Measurements from ENCODE around the gene GJA4.
"Not testable (repeated sequence)": the region's sequence is repeated elsewhere in the genome, so short reads cannot be mapped to it uniquely, and the experiment has no call there.

GJA4 gene

DNA sequence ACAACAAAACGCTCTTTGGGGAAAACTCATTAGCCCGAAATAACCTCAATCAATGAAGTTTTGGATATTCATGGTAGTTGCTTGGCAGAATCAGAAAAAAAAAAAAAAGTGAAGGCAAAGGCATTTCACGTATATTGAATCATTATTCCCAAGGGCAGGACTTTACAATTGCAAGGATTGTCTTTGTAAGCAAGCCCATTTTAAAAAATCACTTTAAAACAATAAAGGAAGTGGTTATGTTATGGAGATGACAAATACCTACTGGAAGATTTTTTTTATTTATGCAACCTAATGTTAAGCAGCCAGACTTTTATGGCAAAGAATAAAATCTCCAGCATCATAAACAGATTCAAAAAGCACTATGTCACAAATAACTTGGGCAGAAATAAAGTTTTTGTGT, 23.9 kb upstream of the GJA4 start:
- no peak for DNase-seq (ENCODE audit: low read depth, low spot score)

DNA sequence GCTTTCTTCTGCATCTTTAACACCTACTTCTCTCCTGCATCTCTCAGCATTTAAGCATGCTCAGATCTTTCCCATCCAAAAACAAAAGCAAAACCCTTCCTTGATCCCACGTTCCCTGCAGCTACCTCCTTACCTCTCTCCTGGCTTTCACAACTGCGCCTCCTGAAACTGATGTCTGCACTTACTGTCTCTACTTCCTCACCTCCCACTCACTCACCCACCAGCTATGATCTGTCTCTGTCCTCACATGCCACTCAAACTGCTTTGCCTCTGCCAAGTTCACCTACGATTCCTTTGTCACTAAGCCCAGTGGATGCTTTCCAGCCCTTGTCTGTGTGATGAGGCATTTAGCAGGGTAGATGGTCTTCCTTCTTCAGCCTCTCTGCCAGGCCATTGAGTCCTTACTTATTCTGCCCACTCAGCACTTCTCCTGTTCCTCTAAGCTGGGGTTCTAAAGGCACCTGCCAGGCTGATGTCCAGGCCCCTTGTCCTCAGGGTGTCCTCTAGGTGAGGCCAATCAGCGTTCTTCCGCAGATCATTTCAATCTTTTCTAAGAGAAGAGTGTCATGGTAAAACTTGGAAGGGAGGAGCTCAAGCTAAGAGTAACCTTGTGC, 21.8 kb upstream of the GJA4 start:
- DNase-seq (ENCODE audit: low read depth, low spot score), result no peak

DNA sequence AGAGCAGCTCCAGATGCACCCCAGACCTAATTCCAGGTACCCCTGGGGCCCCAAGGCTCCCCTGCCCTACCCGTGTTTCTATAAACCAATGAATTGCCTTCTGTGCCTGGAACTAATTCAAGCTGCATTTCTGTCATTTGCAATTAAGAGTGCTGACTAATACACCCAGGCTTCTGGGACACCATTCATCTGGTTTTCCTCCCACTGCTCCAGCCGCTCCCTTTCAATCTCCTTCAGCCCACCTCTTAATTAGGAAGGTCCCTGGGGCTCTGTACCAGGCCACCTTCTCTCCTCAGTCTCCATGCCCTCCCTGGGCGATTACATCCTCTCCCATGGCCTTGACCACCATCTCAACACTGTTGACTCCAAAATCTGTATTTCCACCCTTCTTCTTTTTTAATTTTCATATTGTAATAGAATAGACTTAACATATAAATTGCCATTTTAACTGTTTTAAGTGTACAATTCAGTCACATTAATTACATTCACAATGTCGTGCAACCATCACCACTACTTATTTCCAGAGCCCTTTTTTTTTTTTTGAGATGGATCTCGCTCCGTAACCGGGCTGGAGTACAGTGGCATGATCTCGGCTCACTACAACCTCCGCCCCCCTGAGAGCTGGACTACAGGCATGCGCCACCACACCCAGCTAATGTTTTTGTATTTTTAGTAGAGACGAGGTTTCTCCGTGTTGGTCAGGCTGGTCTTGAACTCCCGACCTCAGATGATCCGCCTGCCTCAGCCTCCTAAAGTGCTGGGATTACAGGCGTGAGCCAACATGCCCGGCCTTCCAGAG, 21.0 kb upstream of the GJA4 start:
- no peak for DNase-seq (ENCODE audit: low read depth, low spot score)

DNA sequence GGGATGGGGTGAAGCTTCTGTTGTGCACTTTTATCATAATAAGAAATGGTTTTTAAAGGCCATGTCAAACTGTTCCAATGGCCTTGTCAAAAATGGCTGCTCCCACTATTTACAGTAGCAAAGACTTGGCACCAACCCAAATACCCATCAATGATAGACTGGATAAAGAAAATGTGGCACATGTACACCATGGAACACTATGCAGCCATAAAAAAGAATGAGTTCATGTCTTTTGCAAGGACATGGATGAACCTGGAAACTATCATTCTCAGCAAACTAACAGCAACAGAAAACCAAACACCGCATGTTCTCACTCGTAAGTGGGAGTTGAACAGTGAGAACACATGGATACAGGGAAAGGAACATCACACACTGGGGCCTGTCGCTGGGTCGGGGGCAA, 19.7 kb upstream of the GJA4 start:
- DNase-seq (ENCODE audit: low read depth, low spot score), result not testable (repeated sequence)

DNA sequence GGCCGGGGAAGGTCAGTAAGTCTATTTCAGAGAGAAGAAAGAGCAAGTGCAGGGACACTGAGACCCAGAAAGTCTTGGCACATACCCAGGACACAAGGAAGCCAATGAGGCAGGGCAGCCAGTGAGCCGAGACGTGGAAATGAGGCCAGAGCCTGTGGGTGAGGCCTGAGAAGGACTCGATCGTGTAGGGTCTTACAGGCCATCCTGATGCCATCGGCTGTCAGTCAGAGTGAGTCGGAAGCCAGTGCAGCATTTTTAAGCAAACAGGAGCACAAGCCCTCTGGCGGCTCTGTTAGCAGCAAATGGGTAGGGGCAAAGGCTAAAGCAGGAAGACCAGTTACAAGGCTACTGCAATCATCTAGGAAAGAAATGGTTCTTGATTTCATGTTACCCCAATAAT, 17.8 kb upstream of the GJA4 start:
- no peak for DNase-seq (ENCODE audit: low read depth, low spot score)

DNA sequence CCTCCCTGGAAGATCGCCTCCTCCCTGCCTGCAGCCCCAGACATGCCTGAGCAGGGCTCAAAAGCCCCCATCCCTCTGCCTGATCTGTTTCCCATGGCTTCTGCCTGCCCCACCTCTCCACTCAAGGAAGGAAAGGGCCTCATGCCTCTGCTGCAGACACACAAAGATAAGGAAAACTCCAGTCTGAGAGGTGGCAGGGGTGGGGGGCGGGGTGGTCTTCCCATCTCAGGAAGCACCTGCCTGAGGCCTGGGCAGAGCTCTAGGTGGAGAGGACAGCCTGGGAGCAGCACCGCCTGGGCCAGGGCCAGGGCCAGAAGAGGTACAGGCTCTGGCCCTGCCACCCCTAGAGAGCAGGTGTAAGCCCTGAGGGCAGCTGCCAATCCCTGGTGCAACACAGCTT, 15.9 kb upstream of the GJA4 start:
- DNase-seq (ENCODE audit: low read depth, low spot score), result no peak

DNA sequence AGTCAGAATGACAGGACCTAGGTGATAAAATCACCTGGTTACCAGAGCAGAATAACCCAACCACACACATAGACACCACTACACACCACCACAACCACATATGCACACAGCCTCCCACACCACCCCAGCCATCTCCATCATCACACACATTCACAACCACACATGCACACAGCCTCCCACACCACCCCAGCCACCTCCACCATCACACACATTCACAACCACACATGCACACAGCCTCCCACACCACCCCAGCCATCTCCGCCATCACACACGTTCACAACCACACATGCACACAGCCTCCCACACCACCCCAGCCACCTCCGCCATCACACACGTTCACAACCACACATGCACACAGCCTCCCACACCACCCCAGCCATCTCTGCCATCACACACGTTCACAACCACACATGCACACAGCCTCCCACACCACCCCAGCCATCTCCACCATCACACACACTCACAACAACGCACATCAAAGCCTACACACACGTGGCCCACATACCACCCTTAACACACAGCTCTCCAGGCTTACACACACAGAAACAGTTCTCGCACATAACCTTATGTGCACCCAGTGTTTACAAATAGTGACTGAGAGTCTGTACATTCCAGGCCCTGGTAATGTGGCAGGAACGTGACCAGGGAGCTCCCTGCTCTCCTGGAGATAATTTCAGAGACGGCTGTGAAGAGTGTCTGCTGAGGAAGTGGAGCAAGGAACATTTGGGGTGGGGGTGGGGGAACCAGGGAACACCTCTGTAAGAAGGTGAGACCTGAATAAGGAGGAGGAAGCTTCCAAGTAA, 15.1 kb upstream of the GJA4 start:
- DNase-seq (ENCODE audit: low read depth, low spot score), result no peak

DNA sequence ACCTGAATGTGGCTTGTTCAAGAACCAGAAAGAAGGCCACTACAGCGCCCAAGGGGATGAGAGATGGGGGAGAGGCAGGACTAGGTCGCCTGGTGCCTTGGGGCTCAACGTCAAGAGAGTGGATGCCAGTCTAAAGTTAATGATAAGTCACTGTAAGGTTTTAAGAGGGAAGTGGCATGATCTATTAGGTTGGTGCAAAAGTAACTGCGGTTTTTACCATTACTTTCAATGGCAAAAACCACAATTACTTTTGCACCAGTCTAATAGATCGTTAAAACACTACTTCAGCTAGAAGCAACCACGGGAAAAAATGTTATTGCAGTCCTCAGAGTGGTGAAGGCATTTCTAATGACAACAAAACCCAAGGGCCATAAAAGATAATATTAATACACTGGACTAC, 14.4 kb upstream of the GJA4 start:
- DNase-seq (ENCODE audit: low read depth, low spot score), result no peak

DNA sequence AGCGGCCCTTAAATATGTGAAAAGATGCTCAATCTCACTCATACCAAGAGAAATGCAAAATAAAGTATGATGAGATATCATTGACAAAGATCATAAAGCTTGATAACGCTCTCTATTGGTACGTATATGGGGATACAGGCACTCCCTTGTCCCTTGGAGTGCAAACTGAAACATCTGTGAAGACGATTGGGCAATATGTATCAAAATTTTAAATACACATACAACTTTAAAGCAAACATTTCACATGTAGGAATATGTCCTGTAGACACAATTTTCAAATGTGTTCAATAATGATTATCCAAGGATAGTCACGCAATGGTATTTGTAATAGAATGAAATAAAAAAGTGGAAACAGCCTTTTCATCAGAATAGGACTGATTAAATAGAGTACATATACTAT, 13.8 kb upstream of the GJA4 start:
- DNase-seq (ENCODE audit: low read depth, low spot score), result no peak

DNA sequence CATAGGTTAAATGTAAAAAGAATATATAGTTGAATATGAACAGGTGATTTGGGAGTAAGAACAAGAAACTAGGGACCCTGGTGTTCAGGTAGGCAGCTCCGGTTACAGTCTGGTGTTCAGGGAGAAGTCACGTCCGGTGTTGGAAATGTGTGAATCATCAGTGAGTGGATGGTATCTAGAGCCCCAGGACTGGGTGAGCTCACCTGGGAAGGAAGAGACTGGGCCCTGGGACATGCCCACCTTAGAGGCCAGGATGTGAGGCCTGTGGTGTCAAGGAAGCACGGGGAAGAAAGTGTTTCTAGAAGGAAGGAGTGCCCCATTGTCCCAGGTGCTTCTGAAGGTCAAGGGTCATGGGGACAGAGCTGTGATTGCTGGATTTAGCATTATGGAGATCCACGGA, 13.3 kb upstream of the GJA4 start:
- DNase-seq (ENCODE audit: low read depth, low spot score), result no peak

DNA sequence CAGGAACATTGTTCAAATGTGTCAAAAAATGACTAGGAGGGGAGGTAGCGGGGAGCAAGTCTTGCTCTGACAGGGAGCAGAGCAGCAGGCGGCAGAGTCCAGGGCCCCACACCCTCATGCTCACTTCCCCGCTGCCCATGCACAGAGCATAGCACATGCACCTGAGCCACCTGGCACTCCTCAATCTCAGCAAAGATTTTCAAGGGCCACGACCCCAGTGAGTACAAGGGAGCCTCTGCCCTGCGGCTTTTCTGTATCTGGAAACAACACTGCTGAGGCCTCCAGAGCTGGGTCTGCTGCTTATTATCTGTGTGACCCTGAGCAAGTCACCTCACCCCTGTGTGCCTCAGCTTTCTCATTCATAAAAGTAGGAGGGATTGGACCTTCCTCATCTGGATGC, 12.8 kb upstream of the GJA4 start:
- DNase-seq (ENCODE audit: low read depth, low spot score), result no peak

DNA sequence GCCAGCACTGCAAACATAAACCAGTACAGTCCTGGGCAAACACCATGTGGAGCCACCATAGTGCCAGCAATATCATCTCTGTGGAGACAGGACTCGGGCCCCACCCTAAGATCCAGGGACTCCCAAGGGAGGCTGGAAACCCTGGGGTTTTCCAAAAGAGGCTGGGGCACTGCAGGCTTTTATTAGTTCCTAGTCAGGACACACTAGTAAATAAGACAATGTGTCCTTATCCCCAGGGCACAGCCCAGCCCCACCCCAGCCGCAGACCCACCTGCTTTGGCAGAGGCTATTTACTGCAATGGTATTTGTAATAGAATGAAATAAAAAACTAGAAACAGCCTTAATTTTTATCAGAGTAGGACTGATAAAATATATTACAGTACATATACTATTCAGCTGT, 12.3 kb upstream of the GJA4 start:
- DNase-seq (ENCODE audit: low read depth, low spot score), result no peak

DNA sequence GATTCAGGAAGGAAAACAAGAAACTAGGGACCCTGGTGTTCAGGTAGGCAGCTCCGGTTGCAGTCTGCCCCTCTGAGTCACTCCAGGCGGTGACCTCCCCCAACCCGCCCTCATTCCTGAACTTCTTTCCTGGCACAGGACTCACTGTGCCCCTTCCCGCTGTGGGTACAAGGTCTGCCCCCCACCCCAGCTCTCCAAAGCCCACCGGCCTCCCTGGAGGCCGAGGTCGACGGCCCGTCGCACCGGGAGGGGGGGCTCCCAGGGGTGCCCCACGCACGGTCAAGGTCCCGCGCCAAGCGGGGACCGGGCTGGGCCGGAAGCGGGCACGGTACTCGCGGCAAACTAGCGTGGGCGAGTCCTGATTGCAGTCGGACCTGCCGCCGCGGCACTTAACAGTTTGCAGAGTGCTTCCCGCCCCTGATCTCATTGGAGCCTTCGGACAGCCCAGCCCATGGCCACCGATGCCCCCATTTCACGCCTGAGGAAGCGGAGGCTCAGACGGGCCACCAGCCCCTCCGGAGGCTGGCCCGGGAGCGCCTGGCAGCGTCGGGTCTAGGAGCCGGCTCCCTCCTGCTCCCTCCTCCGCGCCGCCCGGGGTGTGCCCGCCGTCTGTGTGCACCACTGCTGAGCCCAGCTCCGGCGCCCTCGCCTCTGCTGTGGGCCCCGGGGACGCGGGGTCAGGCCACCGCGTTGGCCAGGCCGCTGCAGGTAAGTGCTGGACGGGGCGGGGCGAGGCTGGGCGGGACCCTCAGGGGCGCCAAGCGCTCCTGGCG, 11.5 kb upstream of the GJA4 start, which contains the start of gene GJB3:
Gene GJB3 (plus strand): TSS at position 144 of the 773 bp plus-strand sequence. CDS start 3,549 bp downstream, outside the sequence.
- no peak for DNase-seq (ENCODE audit: low read depth, low spot score)

DNA sequence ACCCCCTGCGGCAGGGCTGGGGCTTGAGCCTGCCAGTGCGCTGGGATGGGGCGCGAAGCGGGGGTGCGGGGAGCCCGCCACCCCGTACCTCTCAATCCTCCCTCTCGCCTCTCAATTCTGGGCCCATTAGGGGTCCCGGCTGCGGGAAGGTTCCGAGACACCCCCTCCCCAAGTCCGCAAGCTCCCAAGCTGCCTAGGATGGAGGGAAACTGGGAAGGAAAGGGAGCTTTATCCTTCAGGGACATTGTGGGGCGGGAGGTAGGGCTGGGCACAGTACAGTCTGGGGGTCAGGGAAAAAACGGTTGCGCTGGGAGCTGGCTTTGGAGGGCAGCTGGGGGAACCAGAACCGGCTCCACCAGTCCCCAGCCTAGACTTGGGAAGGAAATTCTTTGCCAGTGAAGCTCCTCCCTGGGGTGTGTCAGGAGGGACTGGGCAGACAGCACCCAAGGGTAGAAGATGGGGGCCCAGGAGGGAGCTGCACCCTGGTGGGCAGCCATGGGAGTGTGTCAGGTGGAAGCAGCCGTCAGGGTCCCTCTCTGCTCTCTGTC, 10.9 kb upstream of the GJA4 start:
- DNase-seq (ENCODE audit: low read depth, low spot score), result no peak

DNA sequence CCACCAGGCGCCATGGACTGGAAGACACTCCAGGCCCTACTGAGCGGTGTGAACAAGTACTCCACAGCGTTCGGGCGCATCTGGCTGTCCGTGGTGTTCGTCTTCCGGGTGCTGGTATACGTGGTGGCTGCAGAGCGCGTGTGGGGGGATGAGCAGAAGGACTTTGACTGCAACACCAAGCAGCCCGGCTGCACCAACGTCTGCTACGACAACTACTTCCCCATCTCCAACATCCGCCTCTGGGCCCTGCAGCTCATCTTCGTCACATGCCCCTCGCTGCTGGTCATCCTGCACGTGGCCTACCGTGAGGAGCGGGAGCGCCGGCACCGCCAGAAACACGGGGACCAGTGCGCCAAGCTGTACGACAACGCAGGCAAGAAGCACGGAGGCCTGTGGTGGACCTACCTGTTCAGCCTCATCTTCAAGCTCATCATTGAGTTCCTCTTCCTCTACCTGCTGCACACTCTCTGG, 8.0 kb upstream of the GJA4 start:
- no peak for DNase-seq (ENCODE audit: low read depth, low spot score)

DNA sequence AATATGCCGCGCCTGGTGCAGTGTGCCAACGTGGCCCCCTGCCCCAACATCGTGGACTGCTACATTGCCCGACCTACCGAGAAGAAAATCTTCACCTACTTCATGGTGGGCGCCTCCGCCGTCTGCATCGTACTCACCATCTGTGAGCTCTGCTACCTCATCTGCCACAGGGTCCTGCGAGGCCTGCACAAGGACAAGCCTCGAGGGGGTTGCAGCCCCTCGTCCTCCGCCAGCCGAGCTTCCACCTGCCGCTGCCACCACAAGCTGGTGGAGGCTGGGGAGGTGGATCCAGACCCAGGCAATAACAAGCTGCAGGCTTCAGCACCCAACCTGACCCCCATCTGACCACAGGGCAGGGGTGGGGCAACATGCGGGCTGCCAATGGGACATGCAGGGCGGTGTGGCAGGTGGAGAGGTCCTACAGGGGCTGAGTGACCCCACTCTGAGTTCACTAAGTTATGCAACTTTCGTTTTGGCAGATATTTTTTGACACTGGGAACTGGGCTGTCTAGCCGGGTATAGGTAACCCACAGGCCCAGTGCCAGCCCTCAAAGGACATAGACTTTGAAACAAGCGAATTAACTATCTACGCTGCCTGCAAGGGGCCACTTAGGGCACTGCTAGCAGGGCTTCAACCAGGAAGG, 7.4 kb upstream of the GJA4 start:
- DNase-seq (ENCODE audit: low read depth, low spot score), result no peak

DNA sequence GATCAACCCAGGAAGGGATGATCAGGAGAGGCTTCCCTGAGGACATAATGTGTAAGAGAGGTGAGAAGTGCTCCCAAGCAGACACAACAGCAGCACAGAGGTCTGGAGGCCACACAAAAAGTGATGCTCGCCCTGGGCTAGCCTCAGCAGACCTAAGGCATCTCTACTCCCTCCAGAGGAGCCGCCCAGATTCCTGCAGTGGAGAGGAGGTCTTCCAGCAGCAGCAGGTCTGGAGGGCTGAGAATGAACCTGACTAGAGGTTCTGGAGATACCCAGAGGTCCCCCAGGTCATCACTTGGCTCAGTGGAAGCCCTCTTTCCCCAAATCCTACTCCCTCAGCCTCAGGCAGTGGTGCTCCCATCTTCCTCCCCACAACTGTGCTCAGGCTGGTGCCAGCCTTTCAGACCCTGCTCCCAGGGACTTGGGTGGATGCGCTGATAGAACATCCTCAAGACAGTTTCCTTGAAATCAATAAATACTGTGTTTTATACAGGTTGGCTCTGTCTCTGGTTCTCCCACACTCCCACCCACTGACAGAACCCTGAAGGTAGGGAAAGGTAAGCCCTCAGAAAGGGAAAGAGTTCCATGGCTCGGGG, 6.8 kb upstream of the GJA4 start:
- DNase-seq (ENCODE audit: low read depth, low spot score), result no peak

DNA sequence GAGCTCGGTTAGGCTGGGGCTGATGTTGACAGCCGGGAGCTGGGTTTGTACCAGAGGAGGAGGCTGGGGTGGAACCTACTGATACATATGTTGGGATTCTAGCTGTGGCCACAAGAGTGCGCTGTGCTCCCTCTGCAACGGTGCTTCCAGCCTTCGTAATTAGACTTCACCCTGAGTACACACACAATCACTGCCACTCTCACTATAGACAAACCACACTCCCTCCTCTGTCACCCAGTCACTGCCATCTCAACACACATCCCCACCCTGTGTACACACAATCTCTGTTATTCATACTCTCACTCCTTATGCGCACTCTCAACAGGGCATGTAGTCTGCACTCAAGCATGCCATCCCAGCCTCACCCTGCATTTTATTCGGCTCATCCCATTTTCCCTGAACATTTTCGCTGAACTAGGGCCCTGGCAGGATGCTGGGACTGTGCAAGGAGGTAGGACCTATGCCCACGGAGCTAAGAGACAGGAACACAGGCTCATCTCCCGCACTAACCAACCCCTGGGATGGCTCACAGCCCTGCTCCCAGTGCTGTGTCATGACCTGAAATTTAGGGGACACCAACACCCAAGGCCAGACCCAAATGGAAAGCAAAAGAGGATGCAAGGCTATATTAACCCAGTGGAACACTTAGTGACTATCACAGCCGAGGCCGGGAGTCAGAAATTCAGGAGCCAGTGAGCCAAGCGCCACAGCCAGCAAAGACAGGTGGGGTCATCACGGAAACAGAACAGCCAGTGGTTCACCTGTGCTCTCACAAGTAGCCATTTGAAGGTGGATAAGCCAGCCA, 6.1 kb upstream of the GJA4 start:
- DNase-seq (ENCODE audit: low read depth, low spot score), result peak; percentile 15

Measured in brain pericyte (primary cell).